AG08395 (cell line): Measurements from ENCODE around the gene ARHGEF17.

Experiments
- DNase-seq: peaks from one replicate; pipeline ENCODE4 v3.0.0; 2012; ENCODE audit warnings: mixed read lengths, low spot score

ARHGEF17 gene

DNA sequence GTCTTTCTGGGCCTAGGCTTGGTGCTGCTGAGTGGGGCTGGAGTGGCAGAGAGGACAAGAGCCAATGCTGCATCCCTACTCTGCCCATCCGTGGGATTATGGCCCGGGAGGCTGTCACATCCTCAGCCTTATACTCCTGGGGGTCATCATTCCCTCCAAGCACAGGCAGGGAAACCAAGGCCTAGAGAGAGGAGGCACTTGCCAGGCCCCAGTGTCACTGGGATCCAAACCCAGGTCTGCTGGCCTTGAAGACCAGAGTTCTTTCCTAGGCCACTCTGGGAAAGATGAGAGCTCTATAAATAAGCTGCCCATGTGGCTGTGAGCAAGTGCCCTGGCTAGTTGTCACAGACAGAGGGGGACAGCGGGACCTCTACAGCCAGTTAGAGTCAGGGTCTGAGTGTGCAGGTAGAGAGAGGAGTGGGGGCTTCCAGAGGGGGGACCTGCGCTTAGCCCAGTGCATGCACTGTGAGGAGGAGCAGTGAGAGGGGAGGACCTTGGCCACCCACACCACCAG is 72.9 kb downstream of the ARHGEF17 start:
- DNase-seq: no peak

DNA sequence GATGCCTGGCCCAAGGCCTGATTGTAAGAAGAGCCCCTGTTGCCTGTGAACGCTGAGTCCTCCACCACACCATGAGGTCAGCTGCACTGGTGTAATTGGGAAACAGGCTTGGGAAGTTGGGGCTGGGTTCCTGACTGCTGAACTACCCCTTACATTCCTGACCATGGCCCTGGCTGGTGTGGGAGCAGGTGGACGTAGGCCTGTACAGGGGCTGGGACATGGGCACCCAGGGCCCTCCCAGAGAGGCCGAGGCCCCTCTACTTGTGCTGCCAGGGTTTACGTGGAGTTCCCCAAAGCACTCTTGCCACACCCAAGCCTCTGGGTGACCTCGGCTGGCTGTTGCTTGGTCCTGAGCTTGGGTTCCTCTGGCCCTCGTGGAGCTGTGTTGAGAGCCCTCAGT is 73.5 kb downstream of the ARHGEF17 start:
- DNase-seq: no peak

DNA sequence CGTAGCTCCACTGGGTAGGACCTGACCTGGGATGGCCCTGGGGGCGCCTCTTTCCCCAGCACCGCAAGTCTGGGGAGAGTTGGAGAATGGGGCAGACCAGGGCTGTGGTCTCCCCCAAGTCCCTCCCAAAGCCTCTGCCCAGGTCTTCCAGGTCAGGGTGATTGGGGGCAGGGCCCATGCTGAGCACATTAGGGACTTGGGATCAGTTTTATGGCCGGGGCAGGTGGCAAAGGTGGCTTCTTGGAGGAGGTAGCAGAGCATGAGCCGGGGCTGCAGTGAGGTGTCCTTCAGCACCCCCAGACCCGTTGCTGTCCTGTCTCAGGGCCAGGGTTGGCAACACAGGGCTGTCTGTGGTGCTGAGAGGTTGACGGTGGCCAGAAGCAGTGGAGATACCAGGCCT is 74.1 kb downstream of the ARHGEF17 start:
- DNase-seq: no peak

DNA sequence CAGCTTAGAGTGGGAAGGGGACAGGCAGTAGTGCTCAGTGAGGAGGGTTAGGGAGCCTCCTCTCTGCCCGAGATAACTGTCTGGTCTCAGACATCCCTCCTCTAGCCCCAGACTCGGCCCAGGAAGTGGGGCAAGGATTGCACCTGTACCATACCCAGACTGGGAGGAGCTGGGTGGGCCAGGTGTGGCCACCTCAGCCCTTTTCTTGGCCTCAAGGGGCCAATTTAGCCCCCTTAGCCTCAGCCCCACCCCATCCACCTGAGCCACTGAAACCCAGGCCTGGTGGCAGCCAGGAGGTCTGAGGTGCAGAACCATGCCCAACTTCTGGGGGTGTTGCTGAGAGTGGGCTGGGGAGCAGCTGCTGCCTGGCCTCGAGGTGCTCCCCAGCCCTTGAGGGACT is 74.7 kb downstream of the ARHGEF17 start:
- no peak for DNase-seq

DNA sequence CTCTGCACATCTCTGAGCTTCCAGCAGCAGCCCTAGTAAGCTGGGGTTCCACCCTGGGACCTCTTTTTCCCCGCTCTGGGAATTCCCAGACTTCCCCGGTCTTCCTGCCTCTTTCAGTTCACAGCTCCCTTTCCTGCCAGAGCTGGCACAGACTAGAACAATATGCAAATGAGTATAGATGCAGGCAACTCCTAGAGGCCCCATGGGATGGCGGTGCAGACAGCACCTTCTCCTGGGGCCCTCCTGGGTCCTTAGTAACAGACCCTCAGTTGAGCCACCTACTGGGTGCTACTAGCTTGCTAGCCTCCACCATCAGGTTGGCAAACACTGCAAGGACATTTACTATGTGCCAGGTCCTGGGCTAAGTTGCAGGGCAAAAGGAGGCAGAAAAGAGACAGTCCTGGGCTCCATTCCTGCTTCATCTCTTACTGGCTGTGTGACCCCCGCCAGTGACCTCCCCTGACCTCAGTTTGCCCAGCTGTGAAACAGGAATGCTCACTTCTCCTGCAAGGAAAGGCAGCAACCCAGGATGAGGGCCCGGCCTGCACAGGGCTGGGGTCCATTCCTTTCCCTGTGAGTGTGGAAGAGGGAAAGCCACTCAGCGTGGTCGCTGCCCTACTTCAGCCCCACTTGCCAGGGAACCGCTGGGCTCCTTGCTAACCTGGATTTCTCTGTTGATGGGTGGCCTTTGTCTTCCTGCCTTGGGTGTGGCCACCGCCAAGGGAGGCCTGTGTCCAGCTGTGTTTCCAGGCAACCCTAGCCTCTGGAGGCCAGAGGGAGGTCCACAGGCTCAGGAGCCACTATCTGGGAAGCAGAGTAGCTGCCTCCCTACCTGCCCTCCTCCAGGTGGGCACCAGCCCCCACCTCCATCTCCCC is 75.4 kb downstream of the ARHGEF17 start:
- peak; percentile 30 for DNase-seq

DNA sequence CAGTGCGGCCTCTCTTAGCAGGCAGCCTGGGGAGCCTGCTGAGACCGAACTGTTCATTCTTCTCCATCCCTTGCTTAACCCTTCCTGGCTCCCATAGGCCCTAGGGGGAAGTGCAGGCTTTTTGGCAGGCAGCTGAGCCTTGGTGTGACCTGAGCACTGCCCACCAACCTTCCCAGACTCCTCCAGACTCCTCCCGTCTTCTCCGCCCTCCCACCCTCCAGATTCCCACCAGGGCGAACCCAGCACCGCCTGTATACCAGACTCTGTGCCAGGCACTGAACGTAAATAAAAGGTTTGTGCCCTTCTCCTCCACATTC is 76.0 kb downstream of the ARHGEF17 start:
- no peak for DNase-seq

DNA sequence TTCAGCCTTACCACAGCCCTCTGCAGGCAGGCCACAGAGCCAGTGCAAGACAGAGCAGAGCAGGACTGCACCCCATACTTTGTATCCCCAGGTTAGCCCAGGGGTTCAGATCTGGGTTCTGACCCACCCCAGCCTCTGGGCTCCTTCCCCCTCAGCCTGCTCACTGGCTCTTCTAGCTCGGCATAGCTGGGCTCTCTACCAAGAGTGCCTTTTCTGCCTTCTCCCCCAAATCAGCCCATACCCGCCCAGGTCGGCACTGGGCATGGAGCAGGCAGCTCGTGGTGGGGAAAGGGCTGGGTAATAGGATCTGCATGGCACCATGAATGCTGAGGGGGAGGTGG is 76.4 kb downstream of the ARHGEF17 start:
- no peak for DNase-seq

DNA sequence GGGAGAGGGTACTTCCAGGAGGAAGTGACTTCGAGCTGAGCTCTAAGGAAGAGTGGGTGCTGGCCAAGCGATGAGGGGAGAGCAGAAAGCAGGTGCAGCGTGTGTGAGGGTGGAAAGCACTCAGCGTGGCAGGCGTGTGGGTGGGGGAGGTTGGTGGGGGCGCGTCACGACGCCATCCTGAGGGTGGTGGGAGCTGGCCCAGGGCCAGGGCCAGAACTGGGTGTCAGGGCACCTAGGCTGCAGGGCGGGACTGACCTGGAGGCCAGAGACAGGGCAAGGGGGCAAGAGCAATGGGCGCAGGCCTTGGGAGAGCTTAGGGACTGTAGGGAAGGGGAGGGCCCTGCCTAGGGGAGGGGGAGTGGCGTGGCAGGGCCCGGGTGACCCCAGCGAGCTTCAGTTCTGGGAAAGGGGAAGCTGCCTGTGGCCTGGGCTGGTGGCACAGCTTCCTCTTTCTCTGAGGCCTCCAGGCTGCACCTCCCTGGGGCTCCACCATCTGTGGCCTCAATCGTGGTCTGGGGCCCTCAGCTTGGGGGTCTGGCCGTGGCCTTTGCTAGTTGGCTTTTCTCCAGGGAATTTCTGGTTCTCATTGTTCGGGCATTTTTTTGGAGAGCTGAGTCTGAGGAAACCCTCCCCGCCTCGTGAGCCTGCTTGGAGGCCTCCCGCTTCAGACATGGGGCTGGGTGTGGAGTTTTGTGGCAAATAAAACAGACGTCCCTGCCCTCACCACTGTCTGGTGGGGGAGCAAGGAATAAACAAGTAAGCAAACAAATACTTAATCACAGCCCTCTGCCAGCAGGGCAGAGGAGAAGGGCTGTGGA is 77.0 kb downstream of the ARHGEF17 start:
- DNase-seq: no peak

DNA sequence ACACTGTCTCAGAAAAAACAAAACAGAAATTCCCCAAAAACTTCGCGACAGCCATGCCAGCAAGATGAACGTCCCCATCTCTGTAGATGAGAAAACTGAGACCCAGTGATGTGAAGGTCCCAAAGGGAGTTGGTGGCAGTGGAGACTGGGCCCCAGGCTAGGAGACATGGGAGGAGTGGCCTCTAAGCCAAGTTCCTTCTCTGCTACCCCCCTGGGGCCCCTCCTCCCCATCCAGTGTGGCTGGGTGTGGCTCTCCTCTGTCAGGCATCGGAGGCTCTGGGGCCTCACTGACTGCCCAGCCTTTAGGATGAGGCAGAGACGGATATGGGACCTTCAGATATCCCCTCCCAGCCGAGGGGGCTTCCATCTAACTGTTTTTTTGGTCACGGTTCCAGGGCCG is 77.9 kb downstream of the ARHGEF17 start:
- DNase-seq: no peak

DNA sequence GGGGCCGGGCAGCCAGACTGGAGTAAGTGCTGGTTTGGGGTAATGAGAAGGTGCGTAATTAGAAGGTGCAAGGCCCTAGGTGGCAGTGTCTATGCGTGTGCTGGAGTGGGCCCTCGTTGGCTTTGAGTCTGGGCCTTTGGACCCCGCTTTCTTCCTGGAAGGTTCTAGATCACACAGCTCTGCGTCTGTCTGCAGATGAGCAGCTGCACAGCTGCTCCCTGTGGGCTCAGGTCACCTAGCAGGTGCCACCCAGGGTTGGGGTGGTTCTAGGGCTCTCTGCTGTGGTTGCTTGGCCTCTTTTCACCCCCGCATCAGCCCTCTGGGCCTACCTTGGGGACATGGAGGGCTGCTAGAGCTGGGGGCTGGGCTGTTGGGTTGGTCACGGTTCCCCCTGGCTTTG is 78.5 kb downstream of the ARHGEF17 start:
- no peak for DNase-seq

DNA sequence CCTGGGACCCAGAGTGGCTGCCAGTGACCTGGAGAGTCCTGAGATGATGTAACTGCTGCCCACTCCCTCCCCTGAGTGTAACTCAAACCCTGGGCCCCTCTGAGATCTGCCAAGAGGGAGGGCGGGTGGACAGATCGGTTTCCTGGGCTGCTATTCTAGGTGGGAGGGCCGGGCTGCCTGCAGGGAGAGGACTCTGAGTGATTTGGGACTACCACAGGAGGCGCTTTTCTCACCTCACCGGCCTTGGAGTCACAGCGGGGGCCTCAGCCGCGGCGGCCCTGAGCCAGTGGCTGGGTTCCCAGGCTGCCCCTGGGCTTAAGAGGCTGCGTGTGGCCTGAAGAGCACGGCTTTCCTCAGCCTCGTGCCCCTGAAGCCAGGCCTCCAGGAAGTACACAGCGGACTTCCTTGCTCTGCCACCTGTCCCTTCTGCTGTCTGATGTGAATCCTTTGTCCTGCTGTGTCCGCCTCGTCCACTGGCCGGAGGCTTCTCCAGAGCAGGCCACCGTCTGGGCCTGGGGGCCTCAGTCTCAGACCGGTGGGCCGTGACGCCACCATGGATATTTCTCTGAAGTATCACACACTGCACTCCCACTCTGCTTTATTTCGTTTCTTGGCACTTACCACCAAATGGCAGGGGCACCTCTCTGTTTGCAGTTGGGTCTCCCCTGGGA is 79.7 kb downstream of the ARHGEF17 start:
- DNase-seq: no peak

DNA sequence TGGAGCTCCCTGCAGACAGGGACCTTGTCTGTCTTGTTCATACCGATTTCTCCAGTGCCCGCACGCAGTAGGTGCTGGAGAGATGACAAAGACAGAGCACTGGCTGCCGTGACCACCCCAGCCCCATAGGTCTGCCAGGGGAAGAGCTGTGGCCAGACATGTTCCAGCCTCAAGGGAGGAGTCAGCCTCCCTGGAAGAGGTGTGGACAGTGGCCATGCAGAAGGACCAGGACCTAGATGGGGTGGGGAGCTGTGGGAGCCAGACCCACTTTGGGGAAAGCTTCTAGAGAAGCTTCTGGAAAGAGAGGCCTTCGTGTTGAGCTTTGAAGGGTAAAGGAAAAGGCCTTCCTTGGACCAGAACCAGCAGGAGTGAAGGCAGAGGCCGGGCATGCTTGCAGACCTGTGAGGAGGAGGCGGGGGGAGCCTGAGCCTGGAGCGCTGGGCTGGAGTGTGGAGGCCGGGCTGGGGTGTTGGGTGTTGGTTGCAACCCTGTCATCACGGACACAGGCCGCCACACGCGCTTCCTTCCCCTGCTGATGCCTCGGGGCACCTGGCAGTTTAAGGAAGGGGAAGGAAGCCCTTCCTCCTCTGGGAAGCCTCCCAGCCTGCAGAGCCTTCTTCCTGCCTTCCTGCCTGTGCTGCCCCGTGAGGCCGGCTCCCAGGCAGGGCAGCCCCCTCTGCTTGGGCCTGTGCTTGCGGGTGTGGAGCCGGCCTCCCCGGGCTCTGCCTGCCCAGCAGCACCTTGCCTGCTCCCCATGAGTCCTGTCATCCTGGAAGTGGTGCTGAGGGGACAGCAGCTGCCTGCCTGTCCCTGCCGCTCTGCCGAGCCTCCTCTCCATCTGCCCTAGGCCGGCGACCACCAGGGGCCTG is 80.4 kb downstream of the ARHGEF17 start:
- DNase-seq: no peak

DNA sequence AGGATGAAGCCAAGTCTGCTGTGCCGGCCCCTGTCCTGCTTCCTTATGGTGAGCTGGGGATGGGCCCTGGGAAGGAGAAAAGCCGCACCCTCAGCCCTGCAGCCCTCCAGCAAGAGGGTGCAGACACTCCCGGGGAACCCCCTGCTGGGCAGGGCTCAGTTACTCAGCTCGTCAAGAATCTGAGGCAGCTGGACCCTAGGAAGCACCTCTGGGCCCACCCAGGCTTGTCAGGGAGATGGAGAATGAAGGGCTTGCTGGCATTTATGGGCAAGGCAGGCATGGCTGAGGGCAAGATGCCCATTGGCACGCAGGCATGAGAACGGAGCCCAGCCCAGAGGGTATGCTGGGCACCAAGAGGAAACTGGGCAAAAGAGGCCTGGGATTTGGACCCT is 81.1 kb downstream of the ARHGEF17 start:
- no peak for DNase-seq

DNA sequence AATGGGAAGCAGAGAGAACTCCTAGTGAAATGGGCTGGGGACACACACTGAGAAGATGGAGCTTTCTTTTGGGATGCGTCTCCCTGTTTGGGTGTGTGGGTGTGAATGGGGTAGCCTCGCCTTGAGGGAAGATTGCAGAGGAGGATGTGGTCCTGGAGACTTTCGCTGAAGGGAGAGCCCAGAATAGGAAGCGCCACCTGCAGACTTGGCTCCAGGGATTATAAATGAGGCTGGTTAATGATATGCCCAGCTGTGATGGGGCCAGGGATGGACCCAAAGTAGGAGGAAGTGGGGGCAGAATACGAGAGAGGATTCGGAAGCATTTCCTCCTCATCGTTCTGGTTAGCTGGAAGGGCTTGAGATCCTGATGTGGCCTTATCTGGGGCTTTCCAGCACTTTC is 81.8 kb downstream of the ARHGEF17 start:
- DNase-seq: no peak

DNA sequence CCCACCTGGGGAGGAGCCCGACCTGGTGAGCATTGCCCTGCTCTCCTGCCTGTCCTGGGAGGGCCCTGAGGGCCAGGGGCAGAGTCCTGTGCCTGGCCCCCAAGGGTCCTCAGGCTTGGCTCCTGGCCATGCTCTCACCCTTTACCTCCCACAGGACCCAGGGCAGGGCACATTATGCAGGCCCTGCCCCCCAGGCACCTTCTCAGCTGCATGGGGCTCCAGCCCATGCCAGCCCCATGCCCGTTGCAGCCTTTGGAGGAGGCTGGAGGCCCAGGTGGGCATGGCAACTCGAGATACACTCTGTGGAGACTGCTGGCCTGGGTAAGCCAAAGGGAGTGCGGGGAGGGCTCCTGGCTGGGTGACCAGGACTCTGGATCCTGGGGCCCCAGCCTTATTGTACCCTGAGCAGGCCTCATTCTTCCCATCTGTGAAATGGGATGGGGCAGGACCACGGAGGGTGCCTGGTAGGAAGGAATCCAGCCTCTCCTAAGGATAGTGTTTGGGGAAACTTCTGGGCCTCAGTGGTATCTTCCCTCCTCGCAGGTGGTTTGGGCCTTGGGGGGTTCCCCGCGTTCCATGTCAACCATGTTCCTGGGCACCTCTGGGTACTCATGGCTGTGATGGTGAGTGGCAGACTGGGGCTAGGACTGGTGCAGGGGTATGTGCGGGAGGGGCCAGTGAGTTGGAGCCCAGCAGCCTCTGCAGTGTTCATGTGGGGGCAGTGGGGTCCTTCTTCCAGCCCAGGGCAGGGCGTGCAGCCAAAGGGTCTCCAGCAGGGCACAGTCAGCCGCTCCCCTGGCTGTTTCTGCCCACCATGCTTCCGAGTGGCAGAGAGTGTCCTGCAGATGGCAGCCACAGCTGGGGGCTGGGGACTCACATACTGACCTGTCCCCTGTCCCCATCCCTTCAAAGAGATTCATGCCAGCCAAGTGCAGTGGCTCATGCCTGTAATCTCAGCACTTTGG is 82.8 kb downstream of the ARHGEF17 start:
- DNase-seq: no peak

DNA sequence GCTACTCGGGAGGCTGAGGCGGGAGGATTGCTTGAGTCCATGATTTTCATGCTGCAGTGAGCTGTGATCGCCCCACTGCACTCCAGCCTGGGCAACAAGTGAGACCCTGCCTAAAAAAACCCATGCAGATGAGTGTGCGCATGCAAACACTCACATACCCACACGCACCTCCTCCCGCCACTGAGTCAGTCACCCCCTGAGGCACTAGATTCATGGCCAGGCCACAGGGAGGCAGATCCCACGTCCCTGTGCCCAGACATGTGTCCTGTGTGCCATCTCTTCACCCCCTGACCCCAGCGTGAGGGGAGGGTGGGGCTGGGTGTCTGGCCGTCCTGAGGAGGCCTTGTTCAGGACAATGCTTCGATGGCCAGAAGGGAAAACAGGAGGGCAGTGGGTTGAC is 83.6 kb downstream of the ARHGEF17 start:
- DNase-seq: no peak

DNA sequence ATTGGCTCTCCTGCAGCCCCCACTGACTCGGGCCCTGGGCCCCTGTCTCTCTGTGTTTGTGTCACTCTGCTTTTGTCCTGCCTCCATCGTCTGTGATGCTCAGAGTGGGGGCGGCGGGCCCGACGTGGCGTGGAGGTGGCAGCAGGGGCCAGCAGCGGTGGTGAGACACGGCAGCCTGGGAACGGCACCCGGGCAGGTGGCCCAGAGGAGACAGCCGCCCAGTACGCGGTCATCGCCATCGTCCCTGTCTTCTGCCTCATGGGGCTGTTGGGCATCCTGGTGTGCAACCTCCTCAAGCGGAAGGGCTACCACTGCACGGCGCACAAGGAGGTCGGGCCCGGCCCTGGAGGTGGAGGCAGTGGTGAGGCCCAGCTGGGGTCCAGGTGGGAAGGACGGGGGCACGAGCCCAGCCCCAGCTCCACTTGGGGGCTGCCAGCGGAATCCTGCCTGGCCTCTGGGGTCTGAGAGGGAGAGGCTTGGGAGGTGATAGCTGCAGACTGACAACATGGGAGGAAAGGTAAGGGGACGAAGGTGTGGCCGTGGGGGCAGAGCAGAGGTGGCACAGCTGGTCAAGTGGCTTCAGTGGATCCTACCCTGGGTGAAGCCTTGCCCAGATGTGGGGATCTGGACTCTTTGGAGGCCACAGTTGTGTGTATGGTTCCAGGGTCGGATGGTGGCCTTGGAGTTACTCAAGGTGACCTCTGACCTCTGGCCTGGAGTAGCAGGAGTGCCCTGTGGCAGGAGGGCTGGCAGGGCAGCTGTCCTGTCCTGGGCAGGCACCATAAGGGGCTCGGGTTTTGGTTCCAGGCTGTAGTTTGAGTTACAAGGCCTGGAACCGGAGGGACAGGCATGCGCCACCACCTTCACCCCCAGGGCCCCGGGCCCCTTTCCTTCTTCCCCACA is 84.3 kb downstream of the ARHGEF17 start:
- DNase-seq: no peak

DNA sequence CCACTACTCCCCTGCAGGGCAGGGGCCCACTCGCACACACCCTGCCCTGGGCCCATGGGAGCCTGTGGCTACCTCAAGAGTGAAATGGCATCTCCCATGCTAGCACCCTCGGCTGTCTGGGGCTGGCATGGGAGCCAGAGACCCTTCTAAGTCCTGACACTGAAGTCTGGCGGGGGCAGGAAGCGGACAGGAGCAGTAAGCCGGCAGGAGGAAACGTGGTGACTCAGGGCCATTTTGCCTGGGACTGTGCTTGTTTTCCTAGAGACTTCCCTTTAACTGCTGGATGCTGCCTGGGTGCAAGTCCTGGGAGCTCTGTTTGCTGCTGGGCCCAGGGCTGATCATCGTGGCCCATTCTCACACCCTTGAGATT is 84.9 kb downstream of the ARHGEF17 start:
- no peak for DNase-seq
